Keratinocyte (primary cell): ENCODE results near the gene CDC23.

Experiments used
- CTCF ChIP-seq, 3 experiments: IDR thresholded peaks in 1 of 3; conservative IDR thresholded peaks in 1 of 3; optimal IDR thresholded peaks in 1 of 3; 2 replicates in 2 of 3; 3 replicates in 1 of 3; pipeline versions ENCODE3 to v1.5.1; 2011; ENCODE audit warnings: low read length in 3 of 3, mild to moderate bottlenecking in 3 of 3, moderate library complexity in 2 of 3, control low read depth in 1 of 3, inconsistent platforms in 1 of 3; ENCODE audit not compliant: insufficient read depth in 2 of 3; ENCODE audit errors: extremely low read depth in 1 of 3
- EZH2 ChIP-seq: IDR thresholded peaks from one replicate; pipeline ENCODE4 v1.6.1; 2012; ENCODE audit warnings: inconsistent platforms, mild to moderate bottlenecking, low read length, moderate library complexity

- TF ChIP-seq CTCF (optimal IDR thresholded peaks at IDR 0.05 in 1 of 3, IDR thresholded peaks at IDR 0.05 in 1 of 3, conservative IDR thresholded peaks at IDR 0.05 in 1 of 3; ENCODE audit: extremely low read depth in 1 of 3, insufficient read depth in 2 of 3, low read length in 3 of 3) (no peak), EZH2 (no peak)
Observed at GRCh38 chr5:138179277-138179857, 33.8 kb downstream of the CDC23 start.
